Measurements from ENCODE around the gene MSLN. TPM values are rescaled to one million over a fixed set of nuclear protein-coding genes. Genes with fewer than 3 reads are reported as not detected.

MSLN gene
- total and polyA plus RNA-seq, 9 of the 15 experiments (the other 6 are each of a cell fraction or from before 2014, with no cell fraction given), result not detected

DNA sequence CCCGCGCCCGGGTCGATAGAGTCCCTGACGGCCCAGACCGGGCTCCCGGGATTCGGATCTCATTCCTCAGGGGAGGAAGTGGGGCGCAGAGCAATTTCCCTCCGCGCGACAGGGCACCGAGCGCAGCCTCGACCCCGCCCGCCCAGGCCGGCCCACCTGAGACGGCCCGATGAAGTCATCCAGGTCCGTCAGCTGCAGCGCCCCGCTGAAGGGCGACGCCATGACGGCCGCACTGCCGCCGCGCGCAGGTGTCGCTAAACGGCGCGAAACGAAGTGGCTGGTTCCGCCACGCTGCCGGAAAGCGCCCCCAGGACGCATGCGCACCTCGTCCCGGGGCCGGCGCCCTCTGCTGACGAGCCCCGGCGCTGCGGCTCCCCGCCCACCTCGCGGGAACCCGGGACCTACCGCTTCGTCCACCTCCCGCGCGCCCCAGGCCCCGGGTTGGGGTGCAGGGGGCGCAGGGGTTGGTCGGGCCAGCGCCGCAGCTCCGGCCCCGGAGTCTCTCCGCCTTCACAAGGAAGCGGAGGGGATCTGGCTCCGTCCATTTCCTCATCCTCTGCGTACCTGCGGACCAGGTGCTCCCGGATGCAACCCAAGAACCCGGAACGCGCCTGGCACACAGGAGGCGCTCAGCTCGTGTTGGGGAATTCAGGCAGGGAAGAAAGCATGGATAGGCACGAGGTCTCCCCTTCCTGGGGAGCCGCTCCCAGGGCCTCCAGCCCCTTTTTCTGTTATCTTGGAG lies 19.6 kb upstream of the MSLN start, which contains the start of gene CIAO3 (continued):
- peak; percentile 50; the same call in 1 of the 2 replicates for TF ChIP-seq CEBPG (CRISPR knock-in tag; IDR thresholded peaks at IDR 0.05)
- TF ChIP-seq CEBPG (tag; conservative IDR thresholded peaks at IDR 0.05 in 1 of 2, IDR thresholded peaks at IDR 0.05 in 1 of 2), result no peak
- peak; percentile 12; the same call in 1 of the 2 replicates for TF ChIP-seq NR4A1 (CRISPR knock-in tag; IDR thresholded peaks at IDR 0.05)
- TF ChIP-seq NR4A1 (tag; IDR thresholded peaks at IDR 0.05), result no peak
- peak; percentile 100 for TF ChIP-seq ELF1 (tag; IDR thresholded peaks at IDR 0.05)
- no peak for TF ChIP-seq POLR3G (IDR thresholded peaks at IDR 0.05; ENCODE audit: extremely low read depth, insufficient read length, insufficient replicate concordance)
- 0 out of 2 replicates have a peak, but pooled peaks have one; percentile 65 for TF ChIP-seq E2F3 (CRISPR knock-in tag; IDR thresholded peaks at IDR 0.05)
- no peak for TF ChIP-seq ZNF224 (CRISPR knock-in tag; IDR thresholded peaks at IDR 0.05)
- TF ChIP-seq BRD4 (IDR thresholded peaks at IDR 0.05), result 0 out of 2 replicates have a peak, but pooled peaks have one; percentile 38
- no peak for TF ChIP-seq MTA2 (IDR thresholded peaks at IDR 0.05; ENCODE audit: low read depth)
- TF ChIP-seq, protein P1, sequence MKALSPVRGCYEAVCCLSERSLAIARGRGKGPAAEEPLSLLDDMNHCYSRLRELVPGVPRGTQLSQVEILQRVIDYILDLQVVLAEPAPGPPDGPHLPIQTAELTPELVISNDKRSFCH (CRISPR knock-in tag; IDR thresholded peaks at IDR 0.05), result no peak
- TF ChIP-seq, protein P1 (tag; IDR thresholded peaks at IDR 0.05), result peak; percentile 86
- TF ChIP-seq CCNT2 (IDR thresholded peaks at IDR 0.05; ENCODE audit: borderline replicate concordance, extremely low read depth, insufficient read length, low read depth, low read length), result peak; percentile 87
- TF ChIP-seq HMGN3 (IDR thresholded peaks at IDR 0.05; ENCODE audit: borderline replicate concordance, extremely low read depth, insufficient read length, low read depth, low read length), result peak; percentile 91
- TF ChIP-seq ZNF282 (CRISPR knock-in tag; IDR thresholded peaks at IDR 0.05), result peak; percentile 73; the same call in 1 of the 2 replicates
- TF ChIP-seq, protein P2, sequence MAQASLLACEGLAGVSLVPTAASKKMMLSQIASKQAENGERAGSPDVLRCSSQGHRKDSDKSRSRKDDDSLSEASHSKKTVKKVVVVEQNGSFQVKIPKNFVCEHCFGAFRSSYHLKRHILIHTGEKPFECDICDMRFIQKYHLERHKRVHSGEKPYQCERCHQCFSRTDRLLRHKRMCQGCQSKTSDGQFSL (CRISPR knock-in tag; IDR thresholded peaks at IDR 0.05), result no peak
- TF ChIP-seq, protein P2 (tag; IDR thresholded peaks at IDR 0.05), result no peak
- TF ChIP-seq KLF16 (IDR thresholded peaks at IDR 0.05), result 0 out of 2 replicates have a peak, but pooled peaks have one; percentile 43
- no peak for TF ChIP-seq ZNF347 (CRISPR knock-in tag; IDR thresholded peaks at IDR 0.05; ENCODE audit: low read depth)
- TF ChIP-seq HDAC1 (IDR thresholded peaks at IDR 0.05), result peak in 1 of 2 experiments; percentile 28; a peak in 1 of 4 replicates
- TF ChIP-seq CC2D1A (IDR thresholded peaks at IDR 0.05), result no peak
- TF ChIP-seq, protein P3, sequence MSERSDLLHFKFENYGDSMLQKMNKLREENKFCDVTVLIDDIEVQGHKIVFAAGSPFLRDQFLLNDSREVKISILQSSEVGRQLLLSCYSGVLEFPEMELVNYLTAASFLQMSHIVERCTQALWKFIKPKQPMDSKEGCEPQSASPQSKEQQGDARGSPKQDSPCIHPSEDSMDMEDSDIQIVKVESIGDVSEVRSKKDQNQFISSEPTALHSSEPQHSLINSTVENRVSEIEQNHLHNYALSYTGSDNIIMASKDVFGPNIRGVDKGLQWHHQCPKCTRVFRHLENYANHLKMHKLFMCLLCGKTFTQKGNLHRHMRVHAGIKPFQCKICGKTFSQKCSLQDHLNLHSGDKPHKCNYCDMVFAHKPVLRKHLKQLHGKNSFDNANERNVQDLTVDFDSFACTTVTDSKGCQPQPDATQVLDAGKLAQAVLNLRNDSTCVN (CRISPR knock-in tag; IDR thresholded peaks at IDR 0.05), result no peak
- peak; percentile 8 for TF ChIP-seq ZFP36 (IDR thresholded peaks at IDR 0.05; ENCODE audit: low read depth, low read length, partially characterized antibody)
- 0 out of 2 replicates have a peak, but pooled peaks have one; percentile 35 for TF ChIP-seq JUNB (CRISPR knock-in tag; conservative IDR thresholded peaks at IDR 0.05)
- TF ChIP-seq TARDBP (IDR thresholded peaks at IDR 0.05), result peak; percentile 57; the same call in 1 of the 2 replicates
- peak; percentile 54; the same call in 1 of the 2 replicates for TF ChIP-seq BHLHE40 (IDR thresholded peaks at IDR 0.05; ENCODE audit: low read length)
- peak; percentile 58; the same call in 1 of the 2 replicates for TF ChIP-seq GABPA (tag; conservative IDR thresholded peaks at IDR 0.05; ENCODE audit: low read depth)
